Tibial nerve (tissue), 4 donors: ENCODE results near the gene PBLD.

Source experiments
- CTCF ChIP-seq, 5 experiments: fragments of 200-600 bp in 3 of 5; fragments of 450-650 bp in 2 of 5; sonication (generic) in 3 of 5; IDR thresholded peaks; one replicate each; pipeline ENCODE4 v1.5.1; 2016 to 2019; ENCODE audit warnings: antibody characterized with exemption in 5 of 5, mild to moderate bottlenecking in 3 of 5, moderate library complexity in 2 of 5
- EP300 ChIP-seq, 2 donors: sonication (generic); formaldehyde crosslinking; IDR thresholded peaks; one replicate each; pipeline ENCODE4 v1.6.1; 2017; ENCODE audit warnings: antibody characterized with exemption in 2 of 2, mild to moderate bottlenecking in 1 of 2
- POLR2A ChIP-seq, 2 donors: fragments of 450-650 bp; IDR thresholded peaks; one replicate each; pipeline ENCODE4 v1.6.1; 2017; ENCODE audit warnings: antibody characterized with exemption in 2 of 2, mild to moderate bottlenecking in 2 of 2, moderate library complexity in 2 of 2

GRCh38 chr10:68233046-68233445 lies 99.7 kb downstream of the PBLD start:
- TF ChIP-seq POLR2A (IDR thresholded peaks at IDR 0.05): no peak
- TF ChIP-seq CTCF (IDR thresholded peaks at IDR 0.05): no peak
- no peak for TF ChIP-seq EP300 (IDR thresholded peaks at IDR 0.05)
